Cerebellar nuclear complex (tissue), 1 donor: ENCODE results near the gene TMIGD3.
A peak's percentile ranks its signal among the peaks of the same experiment; 100 is the strongest.

Experiments used
- DNase-seq, 2 experiments: peaks; one replicate each; lab custom pipeline; 2025; lab: John Stamatoyannopoulos, UW

The TMIGD3 gene

DNA sequence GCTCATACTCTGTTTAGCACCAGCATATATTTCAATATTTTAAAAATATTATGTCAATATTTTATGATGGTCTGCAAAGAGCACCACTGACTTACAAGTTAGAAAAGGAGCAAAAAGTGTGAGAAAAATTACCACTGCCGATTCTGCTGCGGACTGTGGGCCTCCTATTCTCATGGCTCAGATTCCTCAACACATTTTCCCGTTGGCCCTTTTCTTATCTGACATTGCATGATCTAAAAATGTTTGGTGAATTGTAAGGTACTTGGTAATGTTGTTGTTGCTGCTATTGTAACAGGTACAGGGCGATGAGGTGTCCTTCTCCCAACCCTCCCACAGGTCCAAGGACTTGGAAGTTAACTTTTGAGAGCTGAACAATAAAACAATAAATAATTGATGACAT, 28.9 kb downstream of the TMIGD3 start:
- DNase-seq: no peak

GRCh38 chr1:111474106-111474505, 29.3 kb downstream of the TMIGD3 start:
- DNase-seq: no peak

- DNase-seq: no peak
These were observed 31.9 kb downstream of the TMIGD3 start for GRCh38 chr1:111471538-111471937.

- DNase-seq: no peak
These were observed 32.4 kb downstream of the TMIGD3 start for GRCh38 chr1:111471012-111471411.

GRCh38 chr1:111470596-111470995, 32.8 kb downstream of the TMIGD3 start:
- no peak for DNase-seq

DNA sequence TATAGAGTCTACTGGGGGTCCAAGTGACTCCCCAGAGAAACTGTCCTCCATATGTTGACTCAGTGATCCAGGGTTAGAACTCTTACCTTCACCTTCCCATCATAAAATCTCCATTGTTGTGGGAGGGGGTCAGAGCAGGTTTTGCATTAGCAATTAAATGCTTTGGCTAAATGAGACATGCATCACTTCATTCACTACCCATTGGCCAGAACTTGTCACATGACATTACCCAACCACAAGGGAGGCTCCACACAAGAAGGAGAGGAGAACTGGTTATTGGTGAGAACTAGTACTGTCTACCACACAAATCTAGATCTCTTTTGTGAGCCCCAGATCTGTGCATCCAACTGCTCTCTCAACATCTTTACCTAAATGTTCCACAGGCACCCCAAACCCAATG, 33.9 kb downstream of the TMIGD3 start:
- DNase-seq: no peak

- DNase-seq: no peak
These were observed 34.7 kb downstream of the TMIGD3 start for GRCh38 chr1:111468717-111469100.

GRCh38 chr1:111467865-111468716, 35.3 kb downstream of the TMIGD3 start:
- no peak for DNase-seq

DNA sequence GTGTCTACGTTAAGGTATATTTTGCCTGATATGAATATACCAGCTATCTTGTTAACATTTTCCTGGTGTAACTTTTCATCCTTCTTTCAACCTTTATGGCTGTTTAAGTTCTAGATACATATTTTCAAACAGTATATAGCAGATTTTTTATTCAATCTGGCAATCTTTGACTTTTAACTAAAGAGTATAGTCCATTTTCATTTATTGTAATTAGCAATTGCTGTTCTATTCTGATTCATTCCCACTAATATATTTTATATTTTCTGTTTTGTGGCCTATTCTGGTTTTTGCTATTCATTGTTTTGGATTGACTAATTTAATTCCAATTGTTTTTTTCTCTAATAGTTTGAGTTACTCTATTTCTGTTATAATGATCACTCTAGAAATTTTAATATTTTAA, 37.0 kb downstream of the TMIGD3 start:
- DNase-seq: no peak

DNA sequence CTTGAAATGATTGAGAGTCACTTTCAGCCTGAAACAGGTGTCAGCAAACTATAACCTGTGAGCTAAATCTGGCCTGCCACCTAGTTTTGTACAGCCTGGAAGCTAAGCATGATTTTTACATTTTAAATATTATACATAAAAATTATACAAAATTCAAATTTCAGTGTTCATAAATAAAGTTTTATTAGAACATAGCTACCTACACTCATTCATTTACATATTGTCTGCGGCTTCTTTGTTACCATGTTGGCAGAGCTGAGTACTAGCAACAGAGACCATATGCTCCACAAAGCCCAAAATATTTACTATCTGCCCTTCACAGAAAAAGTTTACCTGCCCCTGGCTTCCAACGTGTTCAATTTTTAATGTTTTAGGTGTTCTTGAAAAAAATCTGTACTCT, 37.7 kb downstream of the TMIGD3 start:
- DNase-seq: no peak

DNA sequence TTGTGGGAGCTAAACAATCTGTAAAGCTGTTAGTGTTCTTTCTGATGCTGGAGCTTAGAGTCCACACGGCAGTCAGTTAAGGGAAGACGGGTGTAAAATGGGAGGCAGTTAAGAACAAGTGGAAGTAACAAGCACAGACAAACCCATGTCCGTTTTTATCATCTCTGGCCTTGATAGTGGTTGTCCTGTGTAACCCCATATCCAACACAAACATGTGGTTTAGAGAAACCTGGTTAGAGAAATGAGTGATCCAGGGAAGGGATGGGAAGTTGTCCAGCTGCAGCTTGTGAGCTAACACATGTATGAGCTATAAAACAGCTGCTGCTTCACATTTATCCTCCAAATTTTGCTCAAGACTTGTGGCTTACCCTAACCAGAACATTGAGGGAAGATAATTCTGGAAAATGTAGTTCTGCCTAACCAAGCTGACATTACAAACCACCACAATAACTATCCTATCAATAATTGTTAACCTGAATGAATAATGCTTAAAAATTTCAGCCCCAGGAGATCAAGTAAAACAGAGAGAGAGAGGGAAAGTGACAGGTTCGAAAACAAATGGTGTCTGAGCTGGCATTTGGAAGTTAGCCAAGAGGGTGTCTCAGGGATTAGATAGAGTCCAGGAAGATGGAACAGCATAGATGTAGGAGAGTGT, 40.3 kb downstream of the TMIGD3 start:
- DNase-seq: no peak

GRCh38 chr1:111462370-111463028, 40.9 kb downstream of the TMIGD3 start:
- no peak for DNase-seq

GRCh38 chr1:111461765-111462164, 41.7 kb downstream of the TMIGD3 start:
- no peak for DNase-seq

DNA sequence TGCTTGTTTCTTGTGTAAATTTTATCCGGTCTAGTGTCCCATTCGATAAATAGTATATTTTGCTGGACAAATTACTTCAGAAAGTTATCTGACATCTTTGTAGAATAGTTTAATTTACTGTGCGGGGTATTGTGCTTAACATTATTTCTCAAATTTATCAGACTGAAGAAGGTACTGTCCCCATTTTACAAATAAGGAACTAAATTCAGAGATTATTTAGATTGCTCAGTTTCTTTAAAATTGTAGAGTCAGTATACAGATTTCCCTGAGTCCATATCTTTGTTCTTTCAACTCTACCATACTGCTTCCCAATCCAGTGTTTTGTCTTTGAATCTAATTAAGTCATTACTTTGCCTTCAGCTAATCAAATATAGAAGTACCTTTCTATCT, 47.8 kb downstream of the TMIGD3 start:
- no peak for DNase-seq

DNA sequence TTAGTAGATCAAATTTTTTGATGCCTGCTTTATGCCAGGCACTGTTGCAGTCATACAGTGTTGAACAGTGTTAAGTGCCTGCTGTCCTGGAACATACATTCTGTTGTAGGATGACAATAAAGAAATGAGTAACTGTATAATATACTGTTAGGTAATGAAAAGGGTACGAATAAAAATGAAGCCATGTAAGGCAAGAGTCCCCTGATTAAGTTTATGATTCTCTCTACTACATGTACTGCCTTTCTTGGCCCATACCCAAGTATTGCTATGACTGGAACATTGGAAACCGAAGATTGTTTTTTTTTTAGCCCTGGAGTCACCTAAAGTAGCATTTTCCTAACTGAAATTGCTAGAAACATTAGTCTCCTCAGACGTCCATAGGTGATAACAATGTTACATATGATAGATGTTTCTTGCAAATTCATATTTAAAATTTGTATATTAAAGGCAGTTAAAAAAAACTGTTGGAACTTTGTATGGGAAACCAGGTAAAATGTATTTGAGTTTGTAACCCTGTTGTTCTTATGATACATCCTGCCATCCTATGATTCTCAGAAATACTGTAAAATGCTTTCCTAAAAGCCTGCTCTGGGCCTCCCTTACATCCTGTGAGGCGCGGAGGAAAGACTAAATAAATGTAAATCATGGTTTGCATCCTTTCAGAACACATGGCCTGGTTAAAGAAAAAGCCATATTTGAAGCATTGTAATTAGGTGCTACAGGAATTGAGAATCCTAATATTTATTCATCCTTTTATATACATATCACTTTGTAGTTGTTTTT, 48.4 kb downstream of the TMIGD3 start:
- DNase-seq: no peak

GRCh38 chr1:111453706-111454105, 49.7 kb downstream of the TMIGD3 start:
- no peak for DNase-seq

DNA sequence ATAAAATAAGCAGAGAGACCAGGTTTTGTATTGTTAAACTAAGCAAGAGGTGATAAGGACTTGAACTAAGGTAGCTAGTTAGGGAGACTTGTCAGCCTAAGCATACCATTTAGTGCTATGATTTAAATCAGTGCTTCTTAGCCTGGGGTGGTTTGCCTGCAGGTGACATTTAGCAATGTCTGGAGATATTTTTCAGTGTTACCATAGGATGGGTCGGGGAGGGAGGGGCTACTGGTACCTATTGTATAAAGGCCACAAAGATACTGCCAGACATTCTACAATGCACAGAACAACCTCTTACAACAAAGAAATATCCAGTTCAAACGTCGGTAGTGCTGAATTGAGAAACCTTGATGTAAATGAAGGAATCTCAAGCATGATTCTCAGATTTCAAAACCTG, 50.9 kb downstream of the TMIGD3 start:
- DNase-seq: no peak

- DNase-seq: no peak
These were observed 53.2 kb downstream of the TMIGD3 start for GRCh38 chr1:111450185-111450584.

DNA sequence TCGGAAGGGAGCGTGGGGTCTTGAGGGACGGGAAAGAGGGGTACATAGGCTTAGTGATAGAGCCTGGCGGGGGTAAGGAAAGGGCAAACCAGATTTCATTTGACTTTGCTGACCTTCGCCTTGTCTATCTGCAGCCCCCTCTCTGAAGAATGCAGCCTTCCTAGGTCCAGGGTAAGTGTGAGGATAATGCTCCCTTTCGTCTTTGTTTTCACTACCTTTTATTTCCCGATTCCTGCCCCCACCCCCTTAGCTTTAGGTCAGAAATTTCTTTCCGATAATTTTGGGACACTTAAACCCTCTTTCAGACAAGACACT, 53.8 kb downstream of the TMIGD3 start:
- no peak for DNase-seq

- DNase-seq: peak; percentile 79 to 96
These were observed 54.3 kb downstream of the TMIGD3 start, which contains the start of the genes ATP5PB and WDR77 for GRCh38 chr1:111448918-111449702. TSS of gene ATP5PB (plus strand) at chr1:111449464. CDS start at chr1:111449542, 78 bp downstream. TSS of gene WDR77 (minus strand) at chr1:111449256. CDS start at chr1:111449169, 87 bp downstream.

- no peak for DNase-seq
These were observed 54.9 kb downstream of the TMIGD3 start for GRCh38 chr1:111448482-111448917.
